ENCODE measurements around the gene TRIO. TPM values are rescaled to one million over a fixed set of nuclear protein-coding genes. Genes with fewer than 3 reads are reported as not detected.

Gene TRIO
- total and polyA plus RNA-seq, 2 of the 8 experiments (the other 6 are each of a cell fraction or from before 2014, with no cell fraction given) = 35.1 to 69.1 TPM

DNA sequence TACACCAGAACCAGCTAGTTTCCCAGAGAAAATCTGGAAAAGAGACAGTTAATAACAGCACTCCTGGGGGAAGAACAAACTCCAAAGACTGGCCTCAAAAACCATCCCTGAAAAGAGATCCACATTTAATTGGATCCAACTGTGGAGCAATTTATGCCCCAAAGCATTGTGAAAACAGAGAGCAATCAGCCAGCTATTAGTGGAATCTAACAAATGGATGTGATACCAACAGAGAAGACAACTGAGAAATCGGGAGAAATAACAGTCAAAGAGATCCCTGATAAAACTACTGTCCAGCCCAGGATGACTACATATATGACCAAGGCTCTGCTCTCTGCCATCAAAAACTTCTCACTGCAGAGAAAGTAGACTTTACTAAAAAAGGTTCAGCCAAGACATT is 40.5 kb upstream of the TRIO start:
- no peak overlapping the region for H3K27ac ChIP-seq (ENCODE audit: low read depth, low read length)
- H3K56ac ChIP-seq (replicated peaks; ENCODE audit: insufficient read length, low read depth, low read length) = no peak overlapping the region
- no peak overlapping the region for H2BK120ac ChIP-seq (replicated peaks; ENCODE audit: low read depth, low read length)
- H2BK20ac ChIP-seq (ENCODE audit: low read length) = no peak overlapping the region
- H2AK5ac ChIP-seq (ENCODE audit: low read depth, low read length) = no peak overlapping the region
- no peak overlapping the region for H2BK5ac ChIP-seq (ENCODE audit: low read depth, low read length)
- no peaks in the 10 kb centered on the region for H4K20me1 ChIP-seq (replicated peaks in 1 of 2; ENCODE audit: control insufficient read depth in 1 of 2, insufficient read depth in 2 of 2, low read length in 2 of 2)
- H3K79me2 ChIP-seq (ENCODE audit: control insufficient read depth in 1 of 2, insufficient read depth in 2 of 2, low read length in 2 of 2) = no peaks in the 10 kb centered on the region
- H2BK15ac ChIP-seq (ENCODE audit: low read length) = no peak overlapping the region
- H3K79me1 ChIP-seq (ENCODE audit: low read depth, low read length) = no peaks in the 10 kb centered on the region
- H3K4me2 ChIP-seq (ENCODE audit: insufficient read depth in 1 of 2, low read depth in 2 of 2, low read length in 2 of 2) = no peak overlapping the region
- no peak overlapping the region for H3K4ac ChIP-seq (replicated peaks; ENCODE audit: insufficient read length, low read depth, low read length)
- no peak overlapping the region for H3K23ac ChIP-seq (ENCODE audit: insufficient read length)
- H3K4me1 ChIP-seq (replicated peaks in 1 of 4; ENCODE audit: control insufficient read depth in 3 of 4, insufficient read depth in 4 of 4, low read length in 3 of 4) = peaks cover 0 to 6% (median 0%) of the 10 kb centered on the region in 4 experiments; a peak in 1 of 7 replicates
- DNase-seq (ENCODE audit: low read depth in 1 of 2, low spot score in 2 of 2) = no peak
- WGBS, 2 experiments (ENCODE audit: extremely low coverage in 1 of 2, insufficient coverage in 1 of 2, insufficient read length in 1 of 2, insufficient replicate concordance in 2 of 2, low coverage in 1 of 2, low lambda C conversion rate in 2 of 2, missing lambda C conversion rate in 1 of 2) = 88% methylated on average over 1 of the region's 1 CpG; no CpG with 5 or more reads in 1 of the 2 experiments
- ChIA-PET CTCF (ENCODE audit: partially characterized antibody) (interaction anchor here (0.9 to 1.9 kb wide), 10 partner anchors 26 to 262 kb away, joined by 3 to 10 read pairs (median 4); partner anchors contain the start of gene TRIO), POLR2A (ENCODE audit: partially characterized antibody) (interaction anchor here (1.0 to 1.3 kb wide), 2 partner anchors 11 to 40 kb away, joined by 4 to 5 read pairs; partner anchors contain the start of gene TRIO)
- no peak overlapping the region for H3K4me3 ChIP-seq (ENCODE audit: extremely low read depth in 1 of 4, insufficient read depth in 2 of 4, low read depth in 3 of 4, low read length in 4 of 4)
- no peak overlapping the region for H3K9ac ChIP-seq (replicated peaks in 1 of 4; ENCODE audit: extremely low read depth in 1 of 4, low read depth in 3 of 4, low read length in 3 of 4)
- no peak overlapping the region for H4K91ac ChIP-seq (replicated peaks; ENCODE audit: insufficient read length, low read length)
- H3K14ac ChIP-seq (ENCODE audit: insufficient read length) = no peak overlapping the region
- H3K23me2 ChIP-seq (ENCODE audit: low read depth, low read length) = no peaks in the 10 kb centered on the region
- H3K36me3 ChIP-seq (ENCODE audit: control insufficient read depth in 2 of 4, insufficient read depth in 4 of 4, low read length in 3 of 4) = no peaks in the 10 kb centered on the region
- H2AFZ ChIP-seq (ENCODE audit: low read length) = peak overlapping the region; percentile 99; the same call in 1 of the 2 replicates
- no peak overlapping the region for H2BK12ac ChIP-seq (ENCODE audit: low read depth, low read length)
- no peak for TF ChIP-seq NANOG (IDR thresholded peaks at IDR 0.05; ENCODE audit: insufficient read depth, low read depth, low read length, poor library complexity, severe bottlenecking)
- no peak for TF ChIP-seq HDAC2 (IDR thresholded peaks at IDR 0.05; ENCODE audit: borderline replicate concordance in 1 of 2, low read depth in 2 of 2, low read length in 2 of 2)
- TF ChIP-seq SIRT6 (IDR thresholded peaks at IDR 0.05; ENCODE audit: low read length) = no peak
- TF ChIP-seq BACH1 (IDR thresholded peaks at IDR 0.05; ENCODE audit: low read length) = no peak
- no peak for TF ChIP-seq BCL11A (IDR thresholded peaks at IDR 0.05; ENCODE audit: low read depth in 2 of 2, low read length in 2 of 2)
- TF ChIP-seq CHD2 (IDR thresholded peaks at IDR 0.05; ENCODE audit: low read length) = no peak
- no peak for TF ChIP-seq FOSL1 (IDR thresholded peaks at IDR 0.05; ENCODE audit: insufficient read depth, low read depth, low read length)
- TF ChIP-seq EZH2 (IDR thresholded peaks at IDR 0.05; ENCODE audit: low read depth, low read length, severe bottlenecking) = no peak
- TF ChIP-seq BRCA1 (IDR thresholded peaks at IDR 0.05; ENCODE audit: low read depth, low read length) = no peak
- no peak for TF ChIP-seq RNF2 (IDR thresholded peaks at IDR 0.05; ENCODE audit: borderline replicate concordance, low read depth, low read length, missing control alignments, poor library complexity, severe bottlenecking)
- TF ChIP-seq KDM1A (IDR thresholded peaks at IDR 0.05; ENCODE audit: borderline replicate concordance, low read length) = no peak
- no peak for TF ChIP-seq SIN3A (conservative IDR thresholded peaks at IDR 0.05 in 1 of 2, IDR thresholded peaks at IDR 0.05 in 1 of 2; ENCODE audit: low read depth in 1 of 2, low read length in 2 of 2)
- TF ChIP-seq HDAC6 (IDR thresholded peaks at IDR 0.05; ENCODE audit: low read depth, low read length) = no peak
- TF ChIP-seq CREB1 (IDR thresholded peaks at IDR 0.05) = no peak
- H3K27me3 ChIP-seq (replicated peaks in 1 of 4; ENCODE audit: control insufficient read depth in 3 of 4, extremely low read depth in 1 of 4, insufficient read depth in 3 of 4, low read length in 3 of 4) = no peaks in the 10 kb centered on the region
- no peak overlapping the region for H4K8ac ChIP-seq (ENCODE audit: extremely low read depth, insufficient read depth, low read length)
- no peak overlapping the region for H4K5ac ChIP-seq (ENCODE audit: insufficient read length, low read depth, low read length)
- H3K9me3 ChIP-seq (ENCODE audit: insufficient read depth in 2 of 2, low read depth in 1 of 2, low read length in 1 of 2) = no peaks in the 10 kb centered on the region
- no peak overlapping the region for H3K18ac ChIP-seq (ENCODE audit: extremely low read depth, low read length)
- FAIRE-seq = no peak
